GM19043 (cell line): ENCODE measurements around the gene RNF217.

Experiments
- ATAC-seq: cut with Tn5 transposase; IDR thresholded peaks from one replicate; pipeline ENCODE4 v1.9.1; 2021; ENCODE audit warnings: low read depth; ENCODE audit not compliant: unreplicated experiment

Gene RNF217

DNA sequence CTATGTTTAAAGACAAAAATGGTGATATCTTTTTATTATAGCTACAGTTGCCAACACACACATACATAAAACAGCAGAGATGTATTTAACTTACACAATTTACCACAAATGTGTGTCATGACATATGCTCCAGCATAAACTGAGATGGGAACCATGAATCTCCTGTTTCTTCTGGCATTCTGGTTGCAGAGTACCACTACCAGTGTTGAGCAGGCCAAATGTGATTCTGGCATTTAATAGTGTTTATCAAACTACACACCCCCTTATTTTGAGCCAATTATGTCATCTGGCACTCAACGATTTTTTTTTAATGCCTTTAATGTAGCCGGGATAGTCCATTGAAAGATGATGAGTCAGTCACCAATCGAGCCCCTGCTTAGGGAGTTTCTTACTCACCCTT is 132.3 kb downstream of the RNF217 start:
- no peak for ATAC-seq

DNA sequence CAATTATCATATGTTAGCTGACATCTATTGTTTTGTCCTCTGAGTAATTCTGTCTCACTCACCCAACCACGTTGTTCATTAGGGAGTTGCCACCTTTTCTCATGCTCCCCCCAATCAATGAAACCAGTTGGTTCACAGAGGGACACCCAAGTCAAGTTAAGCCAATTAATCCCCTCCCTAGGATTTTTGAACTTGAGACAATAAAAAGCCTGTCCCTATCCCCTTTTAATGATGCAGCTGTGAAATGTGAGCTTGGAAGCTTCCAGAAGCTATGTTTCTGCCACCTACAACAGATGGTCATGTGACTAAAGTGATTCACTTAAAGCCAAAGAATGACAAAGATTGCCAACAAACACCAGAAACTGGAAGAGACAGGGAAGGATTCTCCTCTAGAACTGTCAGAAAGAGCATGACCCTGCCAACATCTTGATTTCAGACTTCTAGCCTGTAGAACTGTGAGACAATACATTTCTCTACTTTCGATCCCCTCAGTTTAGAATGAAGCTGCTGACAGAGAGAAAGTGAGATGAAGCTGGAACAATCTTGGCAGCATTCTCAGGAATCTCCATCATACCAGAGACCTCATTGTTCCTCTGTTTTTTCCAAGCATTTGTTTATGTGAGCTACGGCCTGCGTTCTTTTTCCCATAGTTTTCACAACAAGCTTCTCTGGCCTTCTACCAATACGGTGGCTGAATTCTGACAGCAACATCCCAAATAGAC is 133.5 kb downstream of the RNF217 start:
- ATAC-seq, result no peak

DNA sequence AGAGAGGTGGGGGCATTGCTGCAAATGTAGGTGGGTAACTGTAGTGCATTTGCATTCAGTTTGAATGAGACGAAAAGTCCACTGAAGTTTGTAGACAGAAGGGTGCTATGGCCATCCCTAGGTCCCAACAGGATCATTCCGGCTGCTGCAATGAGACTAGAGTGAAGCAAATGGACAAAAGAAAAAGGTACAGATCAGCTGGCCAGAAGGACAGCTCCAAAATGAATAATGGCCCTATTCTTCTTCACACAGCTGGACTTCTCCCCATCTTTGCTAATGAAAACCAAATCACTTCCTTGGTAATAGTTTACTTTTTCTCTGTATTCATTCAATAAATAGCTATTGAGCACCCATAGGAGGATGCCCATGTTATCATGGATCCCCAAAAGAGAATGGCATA is 134.9 kb downstream of the RNF217 start:
- no peak for ATAC-seq

DNA sequence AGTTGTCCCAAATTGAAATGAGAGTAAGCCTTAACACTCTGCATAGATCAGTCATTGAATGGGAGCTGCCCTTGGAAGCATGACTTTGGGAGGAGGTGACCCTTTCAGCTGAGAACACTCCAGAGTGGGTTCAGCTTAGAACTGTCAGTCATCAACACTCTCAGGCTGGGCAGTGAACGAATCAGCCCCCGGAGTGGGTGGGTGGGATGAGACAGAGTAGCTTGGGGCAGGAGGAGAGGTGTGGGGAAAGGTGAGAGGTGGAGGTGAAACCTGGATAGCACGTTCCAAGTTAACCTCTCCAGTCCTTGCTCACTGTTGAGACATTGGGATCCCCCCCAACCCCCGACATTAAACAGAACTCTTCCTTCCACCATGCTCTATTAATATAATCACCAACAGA is 136.0 kb downstream of the RNF217 start:
- ATAC-seq, result no peak

DNA sequence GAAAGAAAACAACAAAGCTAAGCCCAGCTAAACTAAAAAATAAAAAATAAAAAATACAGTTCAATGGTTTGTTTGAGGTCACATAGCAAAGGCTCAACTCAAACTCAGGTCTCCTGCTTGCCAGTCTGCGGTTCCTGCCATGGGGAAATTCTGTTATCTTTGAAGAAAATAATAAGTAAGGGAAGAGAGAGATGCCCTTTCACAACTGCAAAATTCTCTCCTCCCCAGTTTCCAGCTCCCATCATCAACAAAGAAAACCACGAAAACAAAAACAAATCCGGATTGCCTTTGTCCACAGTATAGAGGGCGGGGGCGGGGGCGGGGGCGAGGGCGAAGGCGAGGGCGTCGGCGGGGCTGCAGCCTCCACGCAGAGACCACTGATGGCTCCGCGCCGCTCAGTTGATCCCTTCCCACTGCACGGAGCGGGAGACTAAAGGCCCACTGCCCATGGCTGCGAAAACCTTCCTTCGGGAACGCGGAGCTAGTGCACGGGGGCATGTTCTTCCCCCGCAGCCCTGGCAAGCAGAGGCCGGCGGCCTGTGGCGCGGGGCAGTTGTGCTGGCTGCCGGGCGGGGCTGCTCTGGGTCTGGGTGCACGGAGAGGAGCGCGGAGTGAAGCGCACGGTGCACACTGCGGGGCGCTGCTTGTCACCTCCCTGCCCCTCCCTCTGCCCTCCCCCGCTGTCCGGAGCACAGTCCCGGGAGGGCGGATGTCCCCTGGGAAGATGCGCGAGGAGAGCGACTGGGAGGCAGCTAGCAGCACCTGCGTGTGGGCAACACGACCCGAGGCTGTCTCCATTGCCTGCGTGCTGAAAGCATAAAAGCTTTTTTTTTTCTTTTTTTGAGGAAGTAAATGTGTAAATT is 137.2 kb downstream of the RNF217 start:
- ATAC-seq, result peak; percentile 87

DNA sequence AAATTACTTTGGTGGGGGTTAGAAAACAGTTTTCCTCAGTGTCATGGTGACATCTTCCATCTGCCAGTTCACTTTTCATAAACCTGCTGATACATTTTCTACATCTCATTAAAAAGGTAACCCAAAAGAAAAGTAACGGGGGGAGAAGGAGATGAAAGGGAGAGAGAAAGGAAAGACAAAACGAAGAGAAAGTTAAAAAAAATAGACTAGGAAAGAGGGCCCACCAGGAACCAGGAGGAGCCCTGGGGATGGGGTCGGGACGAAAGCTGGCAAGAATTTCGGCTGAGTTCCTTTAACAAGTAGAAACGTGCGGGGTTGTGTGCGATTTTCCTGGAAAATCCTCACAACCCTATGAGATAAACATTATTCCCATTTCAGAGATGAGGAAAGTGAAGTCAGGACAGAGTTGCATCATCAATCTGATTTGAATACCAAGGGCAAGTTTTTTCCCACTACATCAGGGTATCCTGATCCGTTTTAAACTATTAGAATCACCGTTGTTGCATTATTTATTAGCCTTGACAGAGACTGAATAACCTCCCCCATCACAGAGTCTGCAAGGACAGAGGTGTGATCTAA is 137.9 kb downstream of the RNF217 start:
- ATAC-seq, result no peak

DNA sequence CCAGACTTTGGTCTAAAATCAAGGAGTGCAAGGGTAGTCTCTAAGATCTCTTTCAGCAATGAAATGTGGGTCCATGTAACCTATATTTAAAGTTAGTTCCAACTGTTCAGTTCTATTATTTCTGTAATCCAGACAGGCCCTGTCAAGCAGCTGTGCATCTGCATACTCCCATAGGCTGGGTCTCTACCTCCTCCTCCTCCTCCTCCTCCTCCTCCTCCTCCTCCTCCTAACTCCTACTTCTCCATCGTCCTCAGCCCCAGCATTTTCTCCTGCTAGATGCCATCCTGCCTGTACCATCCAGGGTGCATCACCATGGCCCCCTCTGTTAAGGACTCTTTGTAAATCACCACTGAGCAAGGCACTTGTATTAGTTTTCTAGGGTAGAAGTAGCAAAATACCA is 138.9 kb downstream of the RNF217 start:
- ATAC-seq, result no peak

DNA sequence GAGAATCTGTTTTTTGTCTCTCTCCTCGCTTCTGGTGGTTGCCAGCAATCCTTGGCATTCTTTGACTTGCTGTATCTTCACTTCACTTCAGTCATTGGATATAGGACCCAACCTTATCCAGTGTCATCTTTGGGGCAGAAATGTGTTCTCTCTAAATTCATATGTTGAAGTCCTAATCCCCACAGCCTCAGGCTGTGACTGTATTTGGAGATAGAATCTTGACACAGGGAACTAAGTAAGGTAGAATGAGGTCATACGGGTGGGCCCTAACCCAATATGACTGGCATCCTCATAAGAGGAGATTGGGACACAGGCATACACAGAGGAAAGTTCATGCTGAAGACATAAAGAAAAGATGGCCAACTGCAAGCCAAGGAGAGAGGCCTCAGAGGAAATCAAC is 139.4 kb downstream of the RNF217 start:
- ATAC-seq, result no peak

DNA sequence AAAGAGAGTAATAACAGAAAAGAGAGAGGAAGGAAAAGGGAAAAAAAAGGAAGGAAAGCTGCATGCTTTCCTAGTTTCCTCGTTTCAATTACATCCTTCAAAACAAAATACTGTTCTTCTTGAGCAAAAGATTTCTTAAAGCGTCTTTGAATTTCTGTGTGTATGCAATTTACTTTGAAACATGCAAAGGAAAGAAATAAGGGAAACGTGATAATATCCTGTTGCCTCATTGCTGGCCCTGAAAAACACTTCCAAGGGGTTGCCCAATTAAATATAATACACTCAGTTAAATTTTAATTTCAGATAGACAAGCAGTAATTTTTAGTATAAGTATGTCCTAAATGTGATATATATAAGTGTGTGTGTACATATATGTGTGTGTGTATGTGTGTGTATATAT is 140.2 kb downstream of the RNF217 start:
- no peak for ATAC-seq

DNA sequence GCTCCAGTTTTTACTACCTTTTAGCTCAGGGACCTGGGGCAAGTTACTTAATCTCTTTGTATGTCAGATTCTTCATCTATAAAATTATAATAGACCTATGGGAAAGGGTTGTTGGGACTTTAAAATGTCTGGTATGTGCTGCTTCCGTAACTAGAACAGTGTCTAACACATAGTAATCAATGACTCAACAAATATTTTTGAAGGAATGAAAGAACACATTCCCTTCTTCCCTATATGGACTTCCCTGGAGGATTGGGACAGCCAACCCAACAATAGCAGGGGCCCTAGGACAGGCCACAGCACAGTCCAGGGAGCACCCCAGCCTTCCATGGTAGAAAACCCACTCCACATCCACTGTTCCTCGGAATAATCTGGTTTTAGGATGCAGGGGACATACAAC is 140.7 kb downstream of the RNF217 start:
- ATAC-seq, result no peak

DNA sequence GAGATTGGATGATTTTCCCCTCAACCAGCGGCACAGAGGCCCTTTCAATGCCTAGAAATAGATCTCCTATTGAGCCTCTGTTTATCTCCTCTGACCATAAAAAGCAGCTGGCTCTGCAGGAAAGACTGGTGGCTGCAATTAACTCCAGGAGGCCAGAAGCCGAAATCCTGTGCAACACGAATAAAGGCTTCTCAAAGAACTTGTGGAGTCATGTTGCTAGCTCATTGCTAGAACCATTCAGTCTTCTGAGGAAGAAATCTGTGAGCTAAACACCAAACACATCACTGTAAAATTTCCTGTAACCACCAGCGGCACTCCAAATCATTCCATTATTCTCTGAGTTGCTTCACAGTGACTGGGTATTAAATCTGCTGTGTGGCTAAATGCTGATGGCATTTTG is 142.2 kb downstream of the RNF217 start:
- ATAC-seq, result no peak

DNA sequence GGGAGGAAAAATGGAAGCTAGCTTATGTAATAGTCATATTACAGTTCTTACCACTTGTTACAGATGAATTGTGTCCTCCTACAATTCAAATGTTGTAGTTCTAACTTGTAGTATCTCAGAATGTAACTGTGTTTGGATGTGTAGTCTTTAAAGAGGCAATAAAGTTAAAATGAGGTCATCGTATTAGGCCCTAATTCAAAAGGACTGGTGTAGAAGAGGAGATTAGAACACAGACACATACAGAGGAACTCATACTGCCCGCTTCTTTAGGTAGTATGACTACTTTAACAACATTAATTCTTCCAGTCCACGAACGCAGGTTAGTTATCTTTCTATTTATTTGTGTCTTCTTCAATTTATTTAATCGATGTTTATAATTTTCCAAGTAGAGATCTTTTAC is 144.8 kb downstream of the RNF217 start:
- no peak for ATAC-seq

DNA sequence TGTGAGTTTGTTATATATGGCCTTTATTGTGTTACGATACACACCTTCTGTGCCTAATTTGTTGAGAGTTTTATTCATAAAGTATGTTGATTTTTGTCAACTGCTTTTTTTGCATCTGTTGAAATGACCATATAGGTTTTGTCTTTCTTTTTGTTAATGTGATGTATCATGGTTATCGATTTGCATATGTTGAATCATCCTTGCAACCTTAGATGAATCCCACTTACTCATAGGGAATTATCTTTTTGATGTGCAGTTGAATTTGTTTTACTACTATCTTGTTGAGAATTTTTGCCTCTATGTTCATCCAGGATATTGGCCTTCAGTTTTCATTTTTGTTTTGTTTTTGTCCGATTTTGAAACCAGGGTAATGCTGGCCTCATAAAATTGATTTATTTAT is 145.7 kb downstream of the RNF217 start:
- no peak for ATAC-seq

DNA sequence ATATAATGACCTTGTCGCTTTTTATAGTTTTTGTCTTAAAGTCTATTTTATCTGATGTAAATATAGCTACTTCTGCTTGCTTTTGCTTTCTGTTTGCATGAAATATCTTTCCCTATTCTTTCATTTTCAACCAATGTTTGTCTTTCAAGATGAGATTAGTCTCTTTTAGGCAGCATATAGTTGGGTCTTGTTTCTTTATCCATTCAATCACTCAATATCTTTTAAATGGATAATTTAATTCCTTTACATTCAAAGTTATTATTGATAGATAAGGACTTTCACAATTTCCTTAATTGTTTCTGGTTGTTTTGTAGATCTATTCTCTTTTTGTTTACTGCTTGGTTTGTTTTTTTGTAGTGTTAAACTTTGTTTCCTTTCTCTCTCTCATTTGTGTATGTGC is 147.8 kb downstream of the RNF217 start:
- ATAC-seq, result no peak

DNA sequence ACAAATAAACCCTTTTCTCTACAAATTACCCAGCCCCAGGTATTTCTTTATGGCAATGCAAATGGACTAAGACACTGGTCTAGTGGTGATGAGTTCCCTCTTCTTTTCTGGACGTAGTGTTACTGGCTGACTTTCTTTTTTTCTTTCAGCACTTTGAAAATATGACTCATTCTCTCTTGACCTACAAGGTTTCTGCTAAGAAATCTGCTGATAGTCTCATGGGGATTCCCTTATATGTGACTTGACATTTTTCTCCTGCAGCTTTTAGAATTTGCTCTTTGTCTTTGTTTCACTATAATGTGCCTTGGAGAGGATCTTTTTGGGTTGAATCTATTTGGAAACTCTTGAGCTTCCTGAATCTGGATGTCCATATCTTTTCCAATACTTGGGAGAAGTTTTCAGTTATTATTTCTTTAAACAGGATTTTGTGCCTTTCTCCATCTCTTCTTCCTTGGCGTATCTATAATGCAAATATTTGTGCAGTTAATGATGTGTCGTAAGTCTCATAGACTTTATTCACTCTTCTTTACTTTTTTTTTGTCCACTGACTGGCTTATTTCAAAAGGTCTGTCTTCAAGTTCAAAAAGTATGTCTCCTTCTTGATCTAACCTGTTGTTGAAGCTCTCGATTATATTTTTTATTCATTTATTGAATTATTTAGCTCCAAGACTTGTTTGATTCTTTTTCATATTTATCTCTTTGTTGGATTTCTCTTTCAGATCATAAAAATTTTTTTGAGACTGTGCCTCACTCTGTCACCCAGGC is 149.2 kb downstream of the RNF217 start:
- no peak for ATAC-seq

DNA sequence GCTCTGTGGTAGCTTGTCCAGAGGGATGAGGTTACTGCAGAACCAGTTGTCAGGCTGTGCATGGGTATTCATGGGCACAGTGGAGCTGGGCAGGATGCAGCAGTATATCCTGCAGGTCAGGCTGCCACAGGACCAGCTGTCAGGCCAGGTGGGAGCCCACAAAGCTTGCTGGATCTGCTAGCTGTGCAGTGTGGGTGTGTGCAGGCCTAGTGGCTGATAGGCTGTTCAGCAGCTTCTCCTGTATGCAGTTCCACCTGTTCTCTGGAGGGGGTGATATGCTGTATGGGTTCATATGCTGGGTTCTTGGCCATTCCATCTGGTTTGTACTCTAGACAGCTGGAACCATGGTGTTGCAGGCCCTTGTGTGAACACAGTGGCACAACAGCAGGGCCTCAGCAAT is 150.7 kb downstream of the RNF217 start:
- no peak for ATAC-seq

DNA sequence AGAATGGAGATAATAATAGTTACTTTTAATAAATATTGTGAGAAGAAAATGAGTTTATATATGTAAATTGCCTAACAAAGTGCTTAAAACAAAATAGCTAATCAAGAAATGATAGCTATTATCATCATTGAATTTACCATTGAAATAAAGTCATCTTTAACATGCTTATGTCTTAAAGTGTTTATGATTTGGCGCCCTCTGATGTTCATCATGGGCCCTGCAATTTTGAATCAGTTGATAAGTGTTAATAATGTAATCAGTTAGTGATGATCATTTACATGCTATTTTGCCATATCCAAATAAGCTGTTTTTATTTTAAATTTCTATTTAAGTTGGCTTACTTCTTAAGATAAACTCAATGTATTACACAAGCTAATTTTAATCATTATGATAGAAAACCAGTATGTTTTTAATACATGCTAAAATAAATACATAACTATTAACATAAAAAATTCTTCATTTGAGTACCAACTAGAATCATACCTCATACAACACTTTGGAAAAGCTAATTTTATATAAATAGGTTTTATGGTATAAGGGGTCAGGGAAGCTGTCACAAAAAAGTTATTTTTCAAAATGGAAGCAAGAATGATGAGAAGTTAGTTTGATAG is 152.1 kb downstream of the RNF217 start:
- no peak for ATAC-seq

DNA sequence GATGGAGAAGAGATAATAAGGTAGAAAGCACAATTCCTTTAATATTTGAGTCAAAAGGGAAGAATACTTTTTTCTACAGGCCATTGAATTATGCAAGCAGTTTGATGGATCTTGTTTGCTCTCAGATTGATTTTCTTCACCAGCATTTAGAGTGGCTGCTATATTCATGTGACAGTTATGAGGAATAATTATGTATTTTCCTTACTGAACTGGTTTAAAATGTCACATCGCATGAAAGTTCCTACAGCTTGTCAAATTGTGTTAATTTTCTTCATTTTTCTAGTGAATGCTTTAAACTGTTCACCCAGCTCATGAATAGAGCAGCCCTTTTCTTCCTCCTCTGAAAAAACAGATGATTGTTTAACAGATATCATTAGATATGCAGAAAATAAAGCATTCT is 153.9 kb downstream of the RNF217 start:
- ATAC-seq, result no peak

DNA sequence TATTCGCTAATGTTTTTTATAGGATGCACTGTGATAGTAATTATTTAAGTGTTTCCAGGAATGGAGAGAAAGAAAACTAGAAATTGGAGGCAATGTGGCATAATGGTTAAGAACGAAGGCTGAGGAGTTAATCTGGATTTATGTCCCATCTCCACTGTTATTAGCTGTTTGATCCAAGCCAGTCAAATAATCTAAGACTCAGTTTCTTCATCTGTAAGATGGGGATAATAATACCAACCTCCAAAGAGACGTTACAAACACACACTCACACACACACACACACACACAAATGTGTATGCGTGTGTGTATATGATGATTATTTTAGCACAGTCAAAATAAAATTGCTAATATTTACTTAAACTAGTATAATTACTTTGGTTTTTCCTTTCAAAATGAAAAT is 154.5 kb downstream of the RNF217 start:
- no peak for ATAC-seq

DNA sequence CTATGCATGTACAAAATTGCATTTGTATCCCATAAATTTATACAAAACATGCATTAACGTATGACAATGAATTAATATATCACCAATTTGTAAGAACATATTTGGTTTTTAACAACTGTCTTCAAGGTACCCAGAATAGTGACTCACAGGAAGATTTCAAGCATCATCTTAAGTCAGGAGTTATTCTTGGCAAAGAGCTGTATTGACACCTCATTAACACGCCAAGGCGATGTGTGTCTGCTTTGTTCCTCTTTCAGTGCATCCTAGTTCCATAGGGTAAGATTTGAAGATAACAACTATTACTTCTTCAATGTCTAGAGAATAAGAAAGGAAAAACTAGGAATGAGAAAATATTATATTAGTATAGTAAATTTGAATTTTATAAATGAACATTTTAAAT is 155.6 kb downstream of the RNF217 start:
- ATAC-seq, result no peak
